NCI-H146 (cell line): Measurements from ENCODE around the gene BCAR1.
"Not testable (repeated sequence)": the region's sequence is repeated elsewhere in the genome, so short reads cannot be mapped to it uniquely, and the experiment has no call there.

ENCODE experiments used
- DNase-seq: peaks from one replicate; lab custom pipeline; 2025; lab: John Stamatoyannopoulos, UW

BCAR1 gene

DNA sequence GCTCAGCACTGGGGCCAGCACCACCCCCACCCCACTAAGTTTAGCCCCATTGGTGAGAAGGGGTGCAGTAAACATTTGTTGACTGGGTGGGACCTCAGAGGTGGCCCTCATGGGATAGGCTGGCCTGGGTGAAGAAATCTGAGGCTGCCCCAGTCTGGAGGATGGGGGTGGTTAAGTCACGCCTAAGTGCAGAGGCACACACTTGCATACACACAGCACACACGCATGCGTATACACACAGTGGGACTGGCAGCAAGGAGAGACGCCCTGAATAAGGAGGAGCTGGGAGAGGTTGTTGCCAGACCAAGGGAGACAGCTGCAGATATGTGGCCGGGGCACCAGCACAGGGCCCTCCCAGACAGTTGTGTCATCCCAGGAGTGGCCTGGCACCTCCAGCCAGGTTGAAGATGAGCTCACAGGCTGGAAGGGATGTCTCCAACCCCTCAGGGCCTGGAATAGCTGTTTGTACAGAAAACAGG lies 3.0 kb upstream of the BCAR1 start:
- DNase-seq = no peak

DNA sequence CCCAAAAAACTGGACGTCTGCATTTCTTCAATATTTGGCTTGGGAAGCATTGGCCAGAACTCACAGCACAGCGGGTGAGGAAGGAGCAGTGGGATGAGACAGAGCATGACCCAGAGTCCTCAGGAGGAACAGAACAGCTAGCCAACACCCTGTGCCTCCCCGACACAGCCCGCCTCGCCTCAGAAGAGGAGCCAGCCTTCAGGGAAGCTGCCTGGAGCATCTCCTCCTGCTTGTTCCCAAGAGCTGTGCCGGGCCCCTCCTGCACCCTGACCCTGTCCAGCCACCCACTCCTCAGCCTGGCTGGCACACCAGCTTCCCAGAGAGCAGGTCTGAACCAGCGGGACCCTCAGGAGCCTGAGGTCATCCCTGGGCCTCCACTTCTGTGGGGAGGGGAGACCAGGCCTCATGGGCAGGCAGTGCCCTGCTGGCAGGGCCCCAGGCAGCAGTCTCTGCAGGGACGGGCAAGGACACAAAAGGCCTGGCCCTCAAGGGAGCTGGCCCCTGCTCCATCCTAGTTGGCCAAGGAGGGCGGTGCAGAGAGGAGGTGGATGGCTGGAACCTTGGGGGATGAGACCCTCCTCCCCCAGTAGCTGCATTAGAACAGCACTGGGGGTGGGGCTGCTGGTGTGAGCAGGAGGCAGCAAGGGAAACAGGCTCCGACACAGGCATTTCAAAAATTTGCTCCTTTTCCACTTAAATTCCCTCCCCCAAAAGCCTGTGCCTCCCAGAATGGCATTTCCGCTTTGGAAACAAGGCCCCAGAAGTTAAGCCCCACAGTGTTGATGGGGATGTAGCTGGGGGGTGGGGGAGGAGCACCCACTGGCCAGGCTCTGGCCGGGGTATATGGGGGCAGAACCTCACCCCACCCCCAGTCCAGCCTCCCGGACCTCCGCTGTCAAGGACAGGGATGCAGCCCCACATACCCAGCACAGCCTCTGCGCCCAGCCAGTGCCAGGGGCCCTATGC lies 1.8 kb upstream of the BCAR1 start:
- no peak for DNase-seq

DNA sequence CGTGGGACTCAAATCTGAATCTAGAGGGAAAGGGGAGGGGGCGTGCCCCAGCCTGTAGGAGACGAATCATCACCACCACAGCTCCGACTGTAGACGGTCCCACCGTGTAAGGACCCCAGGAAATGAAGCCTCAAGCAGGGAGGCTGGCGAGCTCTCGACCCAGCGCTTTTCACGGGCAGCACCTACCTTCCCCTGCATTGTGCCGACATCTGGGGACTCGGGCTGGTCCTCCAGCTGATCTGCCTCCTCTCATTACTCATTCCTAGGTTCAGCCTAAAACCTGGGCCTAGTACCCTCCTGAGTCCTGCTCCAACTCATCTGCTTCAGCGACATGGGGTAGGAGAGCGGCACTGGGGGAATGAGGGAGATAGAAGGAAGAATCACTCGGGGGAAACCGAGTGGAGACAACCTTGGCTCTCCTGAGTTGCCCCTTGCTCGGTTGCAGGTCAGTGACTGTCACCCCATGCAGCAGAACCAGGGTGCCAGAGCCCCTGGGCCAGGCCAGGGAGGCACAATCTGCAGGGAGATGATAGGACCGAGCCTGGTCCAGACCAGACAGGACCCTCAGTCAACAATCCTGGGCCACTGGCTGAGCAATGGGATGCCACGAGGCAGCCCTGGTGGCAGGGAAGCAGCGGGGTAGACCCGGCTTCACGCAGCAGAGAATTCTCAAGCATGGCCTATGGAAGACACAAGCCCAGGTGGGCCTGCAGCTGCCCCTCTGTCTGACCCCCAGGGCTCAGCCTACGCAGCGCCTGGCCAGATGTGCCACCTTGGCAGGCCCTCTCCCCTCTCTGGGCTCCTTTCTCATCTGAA lies 833 bp upstream of the BCAR1 start:
- no peak for DNase-seq

DNA sequence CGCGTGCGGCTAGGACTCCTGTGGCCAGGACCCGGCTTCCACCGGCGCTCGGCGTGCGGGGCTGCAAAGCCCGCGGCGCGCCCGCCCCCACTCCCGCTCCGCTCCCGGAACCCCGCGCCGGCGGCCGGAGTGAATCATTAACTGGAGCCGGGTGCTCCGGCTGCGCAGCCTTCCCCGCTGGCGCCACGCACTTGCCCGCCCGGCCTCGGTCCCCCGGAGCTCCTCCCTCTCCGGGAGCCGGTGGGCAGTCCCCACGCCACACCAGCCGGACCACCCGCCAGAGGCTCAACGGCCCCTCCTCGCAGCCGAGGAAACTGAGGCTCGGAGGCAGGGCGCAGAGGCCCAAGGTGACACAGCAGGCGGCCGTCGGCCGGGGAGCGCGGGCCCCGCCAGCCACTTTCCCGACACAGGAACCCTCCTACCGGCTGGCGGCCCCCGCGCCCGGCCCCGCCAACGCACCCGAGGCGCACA lies 580 bp downstream of the BCAR1 start:
- DNase-seq = no peak

DNA sequence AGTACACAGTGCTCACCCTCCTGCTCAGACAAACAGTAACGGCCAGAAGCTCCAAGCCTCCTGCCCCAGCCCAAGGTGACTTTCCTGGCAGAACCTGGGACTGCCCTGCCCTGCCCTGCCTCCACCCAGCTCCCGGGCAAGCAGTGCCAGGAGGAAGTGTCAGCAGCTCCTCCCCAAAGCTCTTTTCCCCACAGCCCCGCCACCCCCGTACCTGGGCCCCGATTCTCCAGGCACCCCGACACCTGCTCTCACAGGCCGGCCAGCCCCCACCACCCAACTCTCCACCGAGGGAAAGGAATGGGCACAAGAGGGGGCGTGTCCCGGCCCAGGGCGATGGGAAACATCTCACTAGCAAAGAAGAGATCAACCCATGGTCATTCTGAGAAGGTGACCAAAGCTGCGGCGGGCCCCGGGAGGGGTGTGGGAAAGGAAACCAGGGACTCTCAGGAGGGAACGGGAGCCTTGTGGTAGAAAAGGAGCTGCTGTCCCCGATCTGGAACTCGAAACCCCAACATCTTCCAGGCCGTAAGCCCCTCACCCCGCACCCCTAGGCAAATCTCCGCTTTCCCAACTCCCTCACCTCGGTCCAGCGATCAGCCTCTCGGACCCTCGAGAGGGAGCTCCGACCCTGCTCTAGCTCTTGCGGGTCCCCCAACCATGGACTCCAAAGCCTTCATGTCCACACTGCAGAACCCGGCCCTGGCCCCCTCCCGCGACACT lies 1.2 kb downstream of the BCAR1 start:
- no peak for DNase-seq

DNA sequence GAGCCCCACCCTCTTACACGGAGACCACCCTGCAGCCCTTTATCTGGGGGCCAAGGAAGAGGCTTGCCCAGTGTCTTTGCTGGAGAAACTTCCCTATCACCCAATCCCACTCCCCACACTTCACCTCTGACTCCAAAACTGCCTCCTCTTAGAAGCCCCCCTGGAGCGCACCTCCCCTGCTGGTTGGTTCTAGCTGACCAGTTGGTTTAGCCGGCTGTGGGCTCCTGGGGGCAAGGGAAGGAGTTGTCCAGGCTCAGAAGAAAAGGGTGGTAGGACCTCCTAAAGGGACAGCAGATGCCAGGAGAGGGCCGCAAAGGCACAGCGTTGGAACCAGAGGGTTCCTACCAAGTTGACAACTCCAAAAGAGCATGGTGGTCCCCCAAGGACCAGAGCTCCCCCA lies 2.0 kb downstream of the BCAR1 start:
- DNase-seq = no peak

DNA sequence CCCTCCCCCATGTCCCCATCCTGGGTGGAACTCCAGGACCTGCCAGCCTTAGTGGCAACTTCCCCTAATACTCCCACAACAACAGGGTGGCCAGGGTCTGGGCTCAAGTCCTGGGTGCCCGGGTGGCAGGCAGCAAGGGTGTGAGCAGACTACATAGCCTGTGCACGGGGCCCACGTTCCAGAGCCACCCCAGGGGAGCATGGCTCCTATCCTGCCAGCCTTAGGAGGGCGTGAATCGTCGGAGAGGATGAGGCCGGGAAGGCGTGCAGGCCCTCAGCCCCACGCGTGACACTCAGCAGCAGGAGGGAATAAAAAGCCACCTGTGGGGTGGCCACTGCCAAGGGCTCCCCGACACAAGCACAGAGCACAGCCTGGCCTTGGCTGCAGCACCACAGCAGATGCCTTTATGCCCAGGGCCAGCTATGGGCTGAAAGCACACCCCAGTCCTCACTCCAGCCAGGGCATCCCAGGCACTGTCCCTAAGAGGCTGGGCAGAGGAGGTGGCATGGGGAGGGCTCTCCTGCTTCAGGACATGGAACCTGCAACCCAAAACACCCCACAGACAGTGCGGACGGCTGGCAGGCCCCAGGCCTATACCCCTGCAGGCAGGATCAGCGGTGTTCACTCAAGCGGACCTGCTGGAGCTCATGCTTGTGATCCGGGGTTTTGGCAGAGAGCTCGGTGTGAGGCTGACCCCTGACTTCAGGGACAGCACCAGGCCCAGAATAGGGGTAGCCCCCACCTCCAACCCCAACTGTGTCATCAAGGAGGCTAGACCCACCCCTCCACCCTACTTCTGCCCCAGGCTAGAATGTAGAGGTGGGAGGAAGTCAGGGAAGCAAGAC lies 2.7 kb downstream of the BCAR1 start:
- no peak for DNase-seq

DNA sequence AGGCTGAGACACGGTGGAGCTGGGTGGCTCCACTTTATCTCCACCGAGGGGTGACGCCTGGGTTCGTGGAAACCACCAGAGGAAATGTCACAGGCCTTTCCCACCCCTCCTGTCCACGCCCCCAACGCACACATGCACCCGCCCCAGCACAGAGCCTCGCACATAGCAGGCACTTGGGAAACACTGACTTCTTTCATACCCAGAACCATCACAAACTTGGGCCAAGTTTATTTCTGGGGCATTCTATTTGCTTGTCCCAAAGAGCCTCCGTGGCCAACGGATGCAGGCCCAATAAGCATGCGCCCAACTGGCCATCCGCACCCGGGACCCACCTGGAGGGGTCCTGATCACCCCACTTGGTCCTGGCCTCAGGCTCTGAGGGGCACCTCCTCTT lies 3.3 kb downstream of the BCAR1 start:
- no peak for DNase-seq

DNA sequence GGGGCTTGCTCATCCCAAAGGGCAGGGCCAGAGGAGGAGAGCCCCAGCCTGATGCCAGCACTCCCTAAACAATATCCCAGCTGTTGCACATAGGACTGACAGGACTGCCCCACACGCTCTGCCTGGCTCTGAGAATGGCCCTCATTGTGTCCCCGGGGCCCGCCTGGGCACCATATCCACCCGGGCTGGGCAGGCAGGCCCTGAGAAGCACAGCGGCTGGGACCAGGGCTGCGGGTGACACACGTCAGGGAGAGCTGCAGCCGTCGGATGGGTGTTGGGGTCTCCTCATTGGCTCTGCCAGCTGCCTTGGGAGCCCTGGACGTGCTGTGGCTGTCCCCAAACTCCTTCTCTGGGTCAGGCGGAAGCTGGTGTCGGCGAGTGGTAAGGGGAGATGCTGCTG lies 4.2 kb downstream of the BCAR1 start:
- DNase-seq = no peak

DNA sequence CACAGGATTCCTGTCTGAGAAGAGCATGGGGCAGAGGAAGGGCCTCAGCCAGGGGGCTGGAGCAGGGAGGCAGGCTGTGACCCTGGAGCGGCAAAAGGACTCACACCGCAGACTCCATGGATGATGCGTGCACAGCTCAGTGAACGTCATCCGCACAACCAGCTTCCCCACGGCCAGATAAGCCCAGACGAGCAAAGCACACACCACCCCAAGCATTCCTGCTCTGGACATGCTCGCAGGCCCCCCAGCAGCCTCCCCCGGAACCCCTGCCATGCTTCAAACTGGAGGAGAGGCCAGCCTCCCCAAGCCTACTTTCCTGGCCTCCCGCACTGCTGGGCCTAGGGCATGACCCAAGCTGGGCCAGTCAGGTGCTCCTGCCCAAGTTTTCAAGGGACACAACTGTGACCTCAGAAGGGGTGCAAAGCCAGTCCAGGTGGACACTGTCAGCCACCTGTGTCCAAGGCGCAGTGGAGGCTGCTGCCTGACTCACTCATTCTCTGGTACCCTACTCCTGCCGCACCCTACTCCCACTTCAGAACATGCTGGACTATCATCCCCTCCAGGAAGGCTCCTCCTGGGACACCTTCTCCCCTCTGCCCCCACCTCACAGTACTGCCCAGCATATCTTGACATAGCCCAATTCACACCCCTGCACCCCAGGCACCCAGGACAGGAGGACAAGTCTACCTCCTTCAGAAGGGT lies 4.8 kb downstream of the BCAR1 start:
- no peak for DNase-seq

DNA sequence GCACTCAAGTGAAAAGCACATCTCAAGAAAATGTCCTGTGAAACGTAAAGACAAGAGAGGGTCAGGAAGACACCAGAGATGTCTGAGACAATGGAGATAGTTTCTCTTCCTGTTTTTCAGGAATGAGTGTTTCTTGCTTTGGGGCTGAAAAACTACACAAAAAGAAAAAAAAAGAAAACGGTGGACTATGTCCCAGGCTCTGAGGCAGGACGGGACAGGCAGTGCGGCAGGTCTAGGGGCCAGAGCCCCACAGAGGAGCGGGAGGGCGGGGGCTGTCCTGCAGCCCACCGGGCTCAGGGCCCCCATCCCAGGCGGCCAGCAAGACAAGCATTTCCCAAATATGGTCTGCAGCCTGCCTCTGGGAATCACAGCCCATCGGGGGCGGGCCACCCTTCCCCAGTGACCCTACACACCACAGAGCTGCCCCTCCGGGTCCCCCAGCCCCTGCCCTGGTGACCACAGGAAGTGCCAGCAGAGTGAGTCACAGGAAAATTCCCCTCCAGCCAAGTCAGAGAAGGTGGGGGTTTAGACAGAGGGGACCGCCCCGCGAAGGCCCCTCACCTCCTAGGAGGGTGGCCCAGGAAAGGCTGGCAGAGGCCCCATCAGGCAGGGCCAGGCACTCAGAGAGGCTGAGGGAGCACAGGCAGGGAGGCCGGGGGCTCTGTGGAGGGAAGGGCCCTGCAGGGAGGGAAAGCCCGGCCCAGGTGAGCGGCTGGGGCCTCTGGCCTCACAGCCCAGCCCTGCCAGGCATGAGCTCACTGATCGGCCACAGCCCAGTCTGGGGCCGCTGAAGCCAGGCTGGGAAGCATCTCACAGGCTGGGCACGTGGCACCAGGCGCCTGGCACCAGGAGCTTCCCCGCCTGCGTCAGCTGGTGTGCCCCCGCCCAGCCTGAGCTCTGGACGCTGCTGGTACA lies 6.3 kb downstream of the BCAR1 start:
- no peak for DNase-seq

DNA sequence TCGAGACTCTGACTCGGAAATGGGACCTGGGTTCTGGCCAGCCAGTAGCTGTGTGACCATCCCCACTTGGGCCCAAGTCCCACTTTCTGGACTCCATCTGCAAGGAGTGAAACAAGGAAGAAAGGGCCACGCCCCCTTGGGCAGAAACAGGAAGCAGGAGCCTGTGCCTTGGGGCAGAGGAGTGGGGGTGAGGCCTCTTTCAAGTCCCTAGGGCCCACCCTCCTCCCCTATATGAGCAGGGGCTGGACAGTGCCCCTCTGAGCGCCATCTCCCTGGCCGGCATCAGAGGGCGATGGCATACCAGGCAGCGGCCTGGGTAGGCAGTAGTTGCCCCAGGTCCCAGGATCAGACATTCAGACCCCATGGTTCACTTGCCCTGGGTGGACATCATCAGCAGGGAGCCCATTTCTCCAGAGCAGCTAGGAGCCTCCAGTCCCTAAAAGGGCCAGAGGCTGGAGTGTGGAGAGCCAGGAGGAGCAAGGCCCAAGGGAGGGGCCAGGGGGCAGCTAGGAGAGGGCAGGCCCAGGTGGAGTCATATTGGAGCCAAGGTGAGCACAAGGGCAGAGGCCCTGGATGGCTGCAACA lies 7.1 kb downstream of the BCAR1 start:
- DNase-seq = no peak

DNA sequence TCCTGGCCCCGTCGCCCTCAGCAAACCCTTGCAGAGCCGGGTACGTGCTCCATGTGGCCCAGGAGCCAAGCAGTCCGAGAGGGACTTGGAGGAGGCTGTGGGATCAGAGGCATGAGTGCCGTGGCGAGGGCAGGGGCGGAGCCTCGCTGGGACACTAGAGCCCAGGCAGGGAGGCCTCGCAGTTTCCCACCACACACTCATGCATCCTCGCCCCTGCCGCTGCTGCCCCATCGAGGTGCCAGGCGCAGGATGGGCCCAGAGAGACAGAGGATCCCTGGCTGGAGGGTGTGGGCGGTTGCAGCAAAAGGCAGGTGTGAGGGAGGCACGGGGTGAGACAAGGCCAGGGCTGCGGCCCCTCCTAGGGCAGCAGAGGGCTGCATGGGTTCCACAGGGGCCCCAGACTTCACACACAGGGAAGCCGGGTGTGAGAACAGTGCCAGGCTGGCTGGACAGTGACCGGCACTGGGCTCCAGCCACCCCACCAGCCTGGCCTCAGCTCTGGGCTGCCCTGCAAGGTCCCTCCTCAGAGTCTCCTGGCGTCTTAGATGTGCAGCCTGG lies 7.7 kb downstream of the BCAR1 start:
- no peak for DNase-seq

DNA sequence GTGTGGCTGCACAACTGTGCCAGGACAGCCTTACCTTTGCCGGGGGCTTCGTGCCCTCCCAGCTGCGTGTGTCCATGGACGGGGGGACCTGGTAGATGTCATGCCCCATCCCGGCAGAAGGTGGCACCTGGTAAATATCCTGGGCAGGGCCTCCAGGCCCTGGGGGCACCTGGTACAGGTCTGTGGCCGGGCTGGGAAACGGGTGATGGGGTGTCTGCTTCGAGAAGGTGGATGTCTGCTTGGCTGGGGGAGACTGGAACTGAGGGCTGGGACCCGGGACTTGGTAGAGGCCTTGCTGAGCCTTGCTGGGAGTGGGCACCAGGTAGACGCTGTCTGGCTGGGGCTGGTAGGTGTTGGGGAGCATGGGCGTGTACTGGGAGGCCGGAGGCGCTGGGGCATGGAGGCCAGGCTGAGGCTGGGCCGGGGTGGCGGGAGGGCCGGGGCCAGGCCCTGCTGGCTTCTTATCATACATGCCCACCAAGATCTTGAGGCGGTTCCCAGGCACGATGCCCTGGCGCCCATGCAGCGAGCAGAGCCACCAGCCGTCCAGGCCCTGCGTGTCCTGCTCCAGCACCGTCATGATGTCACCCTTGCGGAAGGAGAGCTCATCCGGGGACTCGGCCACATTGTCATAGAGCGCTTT lies 8.9 kb downstream of the BCAR1 start:
- not testable (repeated sequence) for DNase-seq

DNA sequence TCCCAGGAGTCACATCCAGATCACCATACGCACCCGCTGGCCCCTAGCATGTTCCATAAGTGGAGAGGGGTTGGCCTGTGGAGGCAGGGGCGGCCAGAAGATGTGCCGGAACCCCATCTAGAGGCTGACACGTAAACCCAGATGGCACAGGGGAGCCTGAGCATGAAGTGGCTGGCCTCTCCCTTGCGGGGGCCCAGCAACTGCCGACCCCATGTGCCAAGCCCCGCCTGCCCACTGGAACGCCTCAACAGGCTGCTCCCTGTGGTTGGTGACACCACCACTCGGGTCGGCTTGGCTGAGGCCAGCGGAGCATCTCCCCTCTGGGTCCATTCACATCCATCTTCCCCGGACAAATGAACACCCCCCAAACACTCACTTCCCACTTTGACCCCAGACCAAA lies 9.5 kb downstream of the BCAR1 start:
- DNase-seq = no peak

DNA sequence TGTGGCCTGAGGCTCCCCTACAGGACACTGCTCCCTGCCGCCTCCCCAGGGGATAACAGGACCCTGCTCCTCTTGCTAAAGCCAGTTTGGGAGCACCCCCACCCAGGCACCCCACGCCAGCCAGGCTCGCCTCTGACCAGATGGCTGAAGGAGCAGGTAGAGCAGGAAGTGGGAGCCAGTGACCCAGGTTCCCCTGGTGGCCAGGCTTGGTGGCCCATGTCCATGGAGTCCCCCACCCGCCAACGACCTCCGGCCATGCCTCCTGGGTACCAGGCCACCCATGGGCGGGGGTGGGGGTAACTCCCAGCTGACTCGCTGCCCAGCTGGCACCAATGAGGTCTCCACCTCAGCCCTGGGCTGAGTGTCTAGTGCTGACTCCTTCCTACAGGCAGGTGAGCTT lies 10.0 kb downstream of the BCAR1 start:
- no peak for DNase-seq

DNA sequence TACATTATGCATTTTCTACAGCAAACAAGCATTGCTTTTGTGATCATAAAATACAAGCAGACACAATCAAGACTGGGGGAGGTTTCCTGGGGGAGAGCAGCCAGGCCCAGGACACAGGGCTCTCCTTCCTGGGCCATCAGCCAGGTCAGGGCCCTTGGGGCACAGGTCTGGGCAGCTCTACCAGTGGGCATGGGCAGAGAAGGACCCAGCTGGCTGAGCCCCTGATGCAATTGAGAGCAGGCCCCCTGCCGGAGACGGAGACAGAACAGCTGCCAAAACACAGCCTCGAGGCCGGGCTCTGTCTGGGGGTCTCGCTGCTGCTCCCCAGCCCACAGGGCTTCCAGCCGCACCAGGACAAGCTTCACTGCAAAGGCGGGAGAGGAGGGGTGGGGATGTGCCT lies 10.8 kb downstream of the BCAR1 start:
- DNase-seq = not testable (repeated sequence)

DNA sequence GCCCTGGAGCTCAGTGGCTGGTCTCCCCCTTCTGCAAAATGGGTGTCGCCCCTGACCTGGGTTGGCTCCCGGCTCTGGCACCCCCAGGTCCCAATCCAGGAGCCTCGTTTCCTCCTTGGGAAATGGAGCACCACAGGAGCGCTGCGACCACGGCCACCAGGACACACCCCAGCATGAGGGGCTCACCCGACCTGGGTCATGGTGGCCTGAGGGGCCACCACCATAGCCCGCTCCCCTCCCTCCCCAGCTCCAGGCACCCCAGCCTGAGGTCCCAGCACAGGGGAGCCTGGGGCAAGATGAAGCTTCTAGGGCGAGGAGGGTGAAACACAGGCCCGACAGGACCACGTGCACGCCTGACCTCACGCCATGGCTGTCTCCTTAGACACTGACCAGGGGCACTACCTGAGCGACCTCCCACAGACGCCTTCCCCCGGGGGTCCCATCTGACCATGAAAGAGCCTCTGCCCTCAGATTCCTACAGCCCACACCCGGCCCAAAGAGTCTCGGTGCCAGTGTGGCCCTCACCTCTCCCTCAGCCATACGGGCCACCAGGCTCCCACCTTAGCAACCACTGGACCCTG lies 11.8 kb downstream of the BCAR1 start:
- no peak for DNase-seq
